HEK293 (cell line): ENCODE measurements around the gene PKP4.

Experiments
- CTCF ChIA-PET: fragments of 350-600 bp; formaldehyde crosslinking; extraction: SDS; loops from one replicate; lab custom pipeline; 2021; ENCODE audit warnings: antibody characterized with exemption; lab: Yijun Ruan, JAX
- POLR2A ChIA-PET: fragments of 300-600 bp; formaldehyde crosslinking; extraction: SDS; loops from one replicate; lab custom pipeline; 2020; ENCODE audit warnings: antibody characterized with exemption, inconsistent platforms; lab: Yijun Ruan, JAX
- H3K27ac ChIP-seq: fragments of 200-500 bp; sonication (Bioruptor generic); 2 replicates; pipeline ENCODE4 v1.5.1; 2014; ENCODE audit warnings: low read depth, low read length, control low read depth, inconsistent platforms; ENCODE audit errors: extremely low read depth
- H3K36me3 ChIP-seq, 2 experiments: fragments of 200-500 bp in 1 of 2; sonication (Bioruptor generic) in 1 of 2; 1 replicate in 1 of 2; 2 replicates in 1 of 2; pipeline ENCODE4 v1.5.1; 2014 to 2017; ENCODE audit warnings: inconsistent platforms in 2 of 2, low read length in 2 of 2; ENCODE audit not compliant: control insufficient read depth in 2 of 2, insufficient read depth in 1 of 2
- H3K4me1 ChIP-seq: fragments of 200-500 bp; sonication (Bioruptor generic); 2 replicates; pipeline ENCODE4 v1.5.1; 2014; ENCODE audit warnings: mild to moderate bottlenecking, low read length, inconsistent platforms; ENCODE audit not compliant: control insufficient read depth, insufficient read depth
- H3K4me3 ChIP-seq: 2 replicates; pipeline ENCODE4 v1.5.1; 2011; ENCODE audit warnings: low read depth, mild to moderate bottlenecking, control low read depth, low read length, moderate library complexity
- H3K9me3 ChIP-seq: fragments of 200-500 bp; sonication (Bioruptor generic); 2 replicates; pipeline ENCODE4 v1.5.1; 2014; ENCODE audit warnings: low read depth, low read length, inconsistent platforms; ENCODE audit not compliant: control insufficient read depth, insufficient read depth
- HOXD13 ChIP-seq: sonication (generic); formaldehyde crosslinking; IDR thresholded peaks from 2 replicates; pipeline ENCODE4 v1.8.0; 2022; ENCODE audit warnings: missing genetic modification reagents, borderline replicate concordance
- IKZF3 ChIP-seq: fragments of 450-650 bp; IDR thresholded peaks from 2 replicates; pipeline ENCODE4 v1.5.0; 2018; ENCODE audit warnings: missing biosample characterization, mild to moderate bottlenecking, missing genetic modification characterization, moderate library complexity
- KLF8 ChIP-seq: fragments of 450-650 bp; formaldehyde crosslinking; IDR thresholded peaks from 2 replicates; pipeline ENCODE4 v1.5.1; 2016; ENCODE audit warnings: missing biosample characterization, missing genetic modification characterization
- PRDM1 ChIP-seq: fragments of 450-650 bp; formaldehyde crosslinking; IDR thresholded peaks from 2 replicates; pipeline ENCODE4; 2016; ENCODE audit warnings: missing biosample characterization, missing genetic modification characterization
- PRDM6 ChIP-seq: fragments of 450-650 bp; formaldehyde crosslinking; IDR thresholded peaks from 2 replicates; pipeline ENCODE4 v1.5.1; 2017; ENCODE audit warnings: missing biosample characterization, missing genetic modification characterization
- SALL2 ChIP-seq: fragments of 450-650 bp; formaldehyde crosslinking; IDR thresholded peaks from 2 replicates; pipeline ENCODE4 v1.5.0; 2017; ENCODE audit warnings: missing biosample characterization, mild to moderate bottlenecking, missing genetic modification characterization, borderline replicate concordance
- SCRT1 ChIP-seq: fragments of 450-650 bp; formaldehyde crosslinking; IDR thresholded peaks from 2 replicates; pipeline ENCODE4 v1.5.1; 2016; ENCODE audit warnings: missing biosample characterization, missing genetic modification characterization, borderline replicate concordance
- TRIM28 ChIP-seq: IDR thresholded peaks from 2 replicates; pipeline ENCODE4 v1.6.1; 2011; ENCODE audit warnings: low read length, control low read depth, borderline replicate concordance
- YY1 ChIP-seq: fragments of 450-650 bp; formaldehyde crosslinking; IDR thresholded peaks from 2 replicates; pipeline ENCODE4 v1.5.1; 2018; ENCODE audit warnings: missing biosample characterization, missing genetic modification characterization
- ZBTB1 ChIP-seq: fragments of 450-650 bp; formaldehyde crosslinking; IDR thresholded peaks from 2 replicates; pipeline ENCODE4 v1.5.1; 2016; ENCODE audit warnings: missing biosample characterization, missing genetic modification characterization
- ZBTB21 ChIP-seq: fragments of 450-650 bp; formaldehyde crosslinking; IDR thresholded peaks from 2 replicates; pipeline ENCODE4 v1.5.1; 2017; ENCODE audit warnings: missing biosample characterization, missing genetic modification characterization
- ZEB2 ChIP-seq: fragments of 450-650 bp; formaldehyde crosslinking; IDR thresholded peaks from 2 replicates; pipeline ENCODE4 v1.5.1; 2016; ENCODE audit warnings: missing biosample characterization, missing genetic modification characterization
- ZFP41 ChIP-seq: fragments of 450-650 bp; formaldehyde crosslinking; IDR thresholded peaks from 2 replicates; pipeline ENCODE4 v1.5.1; 2016; ENCODE audit warnings: missing biosample characterization, missing genetic modification characterization, borderline replicate concordance
- ZIC2 ChIP-seq: fragments of 450-650 bp; formaldehyde crosslinking; IDR thresholded peaks from 2 replicates; pipeline ENCODE4 v1.5.1; 2016; ENCODE audit warnings: missing biosample characterization, missing genetic modification characterization
- ZNF133 ChIP-seq: fragments of 450-650 bp; formaldehyde crosslinking; IDR thresholded peaks from 2 replicates; pipeline ENCODE4 v1.5.1; 2016; ENCODE audit warnings: missing biosample characterization, missing genetic modification characterization
- ZNF324 ChIP-seq: fragments of 450-650 bp; formaldehyde crosslinking; IDR thresholded peaks from 2 replicates; pipeline ENCODE4 v1.5.1; 2016; ENCODE audit warnings: missing biosample characterization, missing genetic modification characterization
- ZNF350 ChIP-seq: fragments of 450-650 bp; formaldehyde crosslinking; IDR thresholded peaks from 2 replicates; pipeline ENCODE4 v1.5.0; 2017; ENCODE audit warnings: missing biosample characterization, mild to moderate bottlenecking, missing genetic modification characterization
- ZNF354C ChIP-seq: fragments of 450-650 bp; formaldehyde crosslinking; IDR thresholded peaks from 2 replicates; pipeline ENCODE4 v1.5.1; 2016; ENCODE audit warnings: missing biosample characterization, missing genetic modification characterization, low read depth, borderline replicate concordance
- ZNF366 ChIP-seq: fragments of 450-650 bp; formaldehyde crosslinking; conservative IDR thresholded peaks from 2 replicates; pipeline ENCODE4 v1.5.1; 2016; ENCODE audit warnings: missing biosample characterization, missing genetic modification characterization
- ZNF416 ChIP-seq: fragments of 450-650 bp; formaldehyde crosslinking; IDR thresholded peaks from 2 replicates; pipeline ENCODE4 v1.5.1; 2016; ENCODE audit warnings: missing biosample characterization, missing genetic modification characterization
- ZNF48 ChIP-seq: fragments of 450-650 bp; formaldehyde crosslinking; IDR thresholded peaks from 2 replicates; pipeline ENCODE4 v1.5.1; 2016; ENCODE audit warnings: missing biosample characterization, missing genetic modification characterization
- ZNF549 ChIP-seq: fragments of 450-650 bp; IDR thresholded peaks from 2 replicates; pipeline ENCODE4 v1.5.1; 2018; ENCODE audit warnings: missing biosample characterization, missing genetic modification characterization, mild to moderate bottlenecking, inconsistent platforms, moderate library complexity
- ZNF654 ChIP-seq: fragments of 450-650 bp; formaldehyde crosslinking; IDR thresholded peaks from 2 replicates; pipeline ENCODE4 v1.5.1; 2016; ENCODE audit warnings: low read depth, missing biosample characterization, missing genetic modification characterization
- ZNF704 ChIP-seq: fragments of 450-650 bp; formaldehyde crosslinking; IDR thresholded peaks from 2 replicates; pipeline ENCODE4 v1.5.1; 2016; ENCODE audit warnings: missing biosample characterization, missing genetic modification characterization
- ZNF747 ChIP-seq: fragments of 450-650 bp; formaldehyde crosslinking; IDR thresholded peaks from 2 replicates; pipeline ENCODE4 v1.5.1; 2016; ENCODE audit warnings: missing biosample characterization, missing genetic modification characterization
- ZNF785 ChIP-seq: fragments of 450-650 bp; formaldehyde crosslinking; IDR thresholded peaks from 2 replicates; pipeline ENCODE4 v1.5.1; 2016; ENCODE audit warnings: missing biosample characterization, missing genetic modification characterization
- ZSCAN16 ChIP-seq: fragments of 450-650 bp; formaldehyde crosslinking; IDR thresholded peaks from 2 replicates; pipeline ENCODE4 v1.5.1; 2016; ENCODE audit warnings: missing biosample characterization, missing genetic modification characterization
- TF ChIP-seq, protein P1 (sequence below): fragments of 450-650 bp; formaldehyde crosslinking; IDR thresholded peaks from 2 replicates; pipeline ENCODE4 v1.5.1; 2017; ENCODE audit warnings: missing biosample characterization, missing genetic modification characterization

PKP4 gene

DNA sequence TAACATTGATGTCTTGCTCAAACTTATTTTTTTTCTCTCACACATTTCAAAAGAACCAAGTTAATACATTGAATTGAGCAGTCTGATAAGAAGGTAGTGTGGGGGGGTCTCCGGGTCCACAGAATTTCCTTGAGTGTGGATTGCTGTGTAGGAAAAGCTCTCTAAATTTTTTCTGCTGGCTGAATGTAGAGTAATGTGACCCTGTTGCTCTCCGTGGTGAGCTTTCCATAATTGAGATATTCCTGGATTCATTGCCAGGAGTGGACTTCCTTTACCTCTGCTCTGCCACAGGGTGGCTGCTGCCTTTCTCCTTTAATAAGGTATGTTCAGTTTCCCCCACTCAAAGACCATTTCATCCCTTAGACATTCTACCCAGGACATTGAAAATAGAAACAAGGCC is 50.9 kb downstream of the PKP4 start (continued):
- TF ChIP-seq SCRT1 (tag by site-specific recombination): no peak
- TF ChIP-seq ZNF416: no peak
- TF ChIP-seq ZNF48 (tag by site-specific recombination): no peak
- TF ChIP-seq ZNF747 (tag by site-specific recombination): no peak
- TF ChIP-seq ZSCAN16 (tag by site-specific recombination): no peak
- TF ChIP-seq ZNF133 (tag by site-specific recombination): no peak

DNA sequence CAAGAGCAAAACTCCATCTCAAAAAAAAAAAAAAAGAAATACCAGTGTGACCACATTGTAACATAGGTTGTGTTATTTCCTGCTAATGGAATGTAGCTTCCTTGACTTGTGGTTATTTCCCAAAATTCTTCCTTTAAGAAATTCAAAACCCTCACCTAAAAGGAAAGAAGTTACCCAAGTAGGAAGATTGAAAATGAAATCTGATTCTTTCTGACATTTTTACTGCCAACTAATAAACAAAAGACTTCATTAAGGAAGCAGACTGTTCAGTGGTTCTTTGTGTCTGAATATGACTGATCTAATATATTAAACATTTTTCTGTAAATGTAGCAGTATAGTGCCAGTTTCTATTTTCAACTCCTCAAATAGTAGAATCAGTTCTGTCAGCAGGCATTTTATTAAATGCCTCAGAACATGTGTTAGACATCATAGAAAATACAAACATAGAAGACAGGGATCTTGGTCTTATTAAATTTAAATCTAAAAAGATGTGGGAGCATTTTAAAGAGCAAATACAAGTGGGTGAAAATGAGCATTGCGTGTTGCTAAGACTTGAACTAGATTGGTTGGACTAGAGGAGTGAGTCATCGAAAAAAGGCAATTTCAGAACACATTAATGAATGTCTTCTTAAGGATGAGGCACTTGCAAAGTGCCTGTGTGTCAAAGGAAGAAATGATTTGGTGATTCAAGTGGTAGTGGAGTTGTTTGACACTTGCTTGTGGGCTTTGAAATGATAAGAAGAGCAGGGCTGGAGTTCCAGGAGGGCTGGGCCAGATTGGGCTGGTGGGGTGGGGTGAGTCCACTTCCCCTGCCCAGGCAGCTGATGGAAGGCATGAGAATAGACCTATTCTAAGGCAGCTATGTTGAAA is 53.4 kb downstream of the PKP4 start:
- H3K9me3 ChIP-seq: no peaks in the 10 kb centered on the region
- TF ChIP-seq ZNF704: no peak
- no peak for TF ChIP-seq ZNF785 (tag by site-specific recombination)
- TF ChIP-seq ZNF324 (tag by site-specific recombination): no peak
- TF ChIP-seq ZBTB1: no peak
- no peak for TF ChIP-seq PRDM6 (tag by site-specific recombination)
- no peak for TF ChIP-seq ZFP41
- H3K4me3 ChIP-seq: no peak overlapping the region
- POLR2A ChIA-PET: no interaction called here
- no peaks in the 10 kb centered on the region for H3K36me3 ChIP-seq
- peaks cover 5% of the 10 kb centered on the region for H3K4me1 ChIP-seq
- H3K27ac ChIP-seq: no peak overlapping the region
- CTCF ChIA-PET: interaction anchor here (0.6 kb wide), 1 partner anchor 51 kb away, joined by 5 read pairs; no protein-coding TSS in a partner anchor

GRCh38 chr2:158510887-158511286 is 54.1 kb downstream of the PKP4 start:
- H3K4me1 ChIP-seq: peaks cover 5% of the 10 kb centered on the region
- H3K4me3 ChIP-seq: no peak overlapping the region
- no peak overlapping the region for H3K27ac ChIP-seq
- no peaks in the 10 kb centered on the region for H3K36me3 ChIP-seq
- ChIA-PET POLR2A (no interaction called here), CTCF (no interaction called here)
- no peaks in the 10 kb centered on the region for H3K9me3 ChIP-seq
- TF ChIP-seq ZBTB21 (tag by site-specific recombination) (no peak), SALL2 (tag by site-specific recombination) (no peak), ZIC2 (tag by site-specific recombination) (no peak), HOXD13 (no peak), ZNF350 (tag by site-specific recombination) (no peak), ZEB2 (tag by site-specific recombination) (no peak), ZNF549 (tag by site-specific recombination) (no peak), TRIM28 (no peak), PRDM1 (tag by site-specific recombination) (no peak), ZNF354C (tag by site-specific recombination) (no peak), IKZF3 (tag by site-specific recombination) (no peak), ZNF654 (tag by site-specific recombination) (no peak), YY1 (tag by site-specific recombination) (no peak), KLF8 (no peak), ZNF366 (no peak)
- TF ChIP-seq, protein P1, sequence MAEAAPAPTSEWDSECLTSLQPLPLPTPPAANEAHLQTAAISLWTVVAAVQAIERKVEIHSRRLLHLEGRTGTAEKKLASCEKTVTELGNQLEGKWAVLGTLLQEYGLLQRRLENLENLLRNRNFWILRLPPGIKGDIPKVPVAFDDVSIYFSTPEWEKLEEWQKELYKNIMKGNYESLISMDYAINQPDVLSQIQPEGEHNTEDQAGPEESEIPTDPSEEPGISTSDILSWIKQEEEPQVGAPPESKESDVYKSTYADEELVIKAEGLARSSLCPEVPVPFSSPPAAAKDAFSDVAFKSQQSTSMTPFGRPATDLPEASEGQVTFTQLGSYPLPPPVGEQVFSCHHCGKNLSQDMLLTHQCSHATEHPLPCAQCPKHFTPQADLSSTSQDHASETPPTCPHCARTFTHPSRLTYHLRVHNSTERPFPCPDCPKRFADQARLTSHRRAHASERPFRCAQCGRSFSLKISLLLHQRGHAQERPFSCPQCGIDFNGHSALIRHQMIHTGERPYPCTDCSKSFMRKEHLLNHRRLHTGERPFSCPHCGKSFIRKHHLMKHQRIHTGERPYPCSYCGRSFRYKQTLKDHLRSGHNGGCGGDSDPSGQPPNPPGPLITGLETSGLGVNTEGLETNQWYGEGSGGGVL: no peak
- TF ChIP-seq, all 188 proteins: peak for 0
